DOHH2 (cell line): ENCODE measurements around the gene PCDH9.

ENCODE experiments used
- H3F3A ChIP-seq: fragments of 200-600 bp; sonication (generic), shearing (Covaris generic); 2 replicates; pipeline ENCODE4 v1.6.0; 2016; ENCODE audit warnings: antibody characterized with exemption, mild to moderate bottlenecking; ENCODE audit not compliant: control insufficient read depth, insufficient read depth
- H3K27ac ChIP-seq: fragments of 200-600 bp; sonication (generic); 2 replicates; pipeline ENCODE4 v1.5.1; 2014; ENCODE audit warnings: low read depth, mild to moderate bottlenecking, low read length, moderate library complexity
- H3K27me3 ChIP-seq: fragments of 200-600 bp; sonication (generic); 2 replicates; pipeline ENCODE4 v1.6.1; 2014; ENCODE audit warnings: mild to moderate bottlenecking, low read length, mixed read lengths; ENCODE audit not compliant: control insufficient read depth
- H3K36me3 ChIP-seq: fragments of 200-600 bp; sonication (generic); 2 replicates; pipeline ENCODE4 v1.6.1; 2014; ENCODE audit warnings: mild to moderate bottlenecking, low read length, moderate library complexity, mixed read lengths; ENCODE audit not compliant: control insufficient read depth
- H3K4me1 ChIP-seq: fragments of 200-600 bp; sonication (generic); 2 replicates; pipeline ENCODE4 v1.6.1; 2014; ENCODE audit warnings: mild to moderate bottlenecking, low read length, mixed read lengths; ENCODE audit not compliant: control insufficient read depth
- H3K4me2 ChIP-seq: fragments of 200-600 bp; sonication (generic); 2 replicates; pipeline ENCODE4 v1.6.0; 2014; ENCODE audit warnings: mild to moderate bottlenecking, low read length, moderate library complexity
- H3K4me3 ChIP-seq: fragments of 200-600 bp; sonication (generic); 2 replicates; pipeline ENCODE4 v1.5.1; 2014; ENCODE audit warnings: mild to moderate bottlenecking, low read length, mixed read lengths
- H3K79me2 ChIP-seq: fragments of 200-600 bp; sonication (generic); 2 replicates; pipeline ENCODE4 v1.6.1; 2014; ENCODE audit warnings: mild to moderate bottlenecking, low read length, mixed read lengths; ENCODE audit not compliant: control insufficient read depth
- H3K9me2 ChIP-seq: fragments of 200-600 bp; sonication (generic); replicated peaks from 2 replicates; pipeline ENCODE4 v1.6.1; 2014; ENCODE audit warnings: mild to moderate bottlenecking, low read length, mixed read lengths; ENCODE audit not compliant: control insufficient read depth
- H3K9me3 ChIP-seq: fragments of 200-600 bp; sonication (generic); 2 replicates; pipeline ENCODE4 v1.6.1; 2014; ENCODE audit warnings: antibody characterized with exemption, low read length, mixed read lengths; ENCODE audit not compliant: control insufficient read depth, insufficient read depth
- H4K20me1 ChIP-seq: fragments of 200-600 bp; sonication (generic); 2 replicates; pipeline ENCODE4 v1.6.0; 2014; ENCODE audit warnings: low read depth, mild to moderate bottlenecking, antibody characterized with exemption, low read length, moderate library complexity; ENCODE audit not compliant: control insufficient read depth, insufficient read depth
- CTCF ChIP-seq: fragments of 200-600 bp; sonication (generic); IDR thresholded peaks from one replicate; pipeline ENCODE4 v1.5.1; 2014; ENCODE audit warnings: antibody characterized with exemption, mild to moderate bottlenecking, low read depth, low read length; ENCODE audit not compliant: poor library complexity, severe bottlenecking
- EZH2phosphoT487 ChIP-seq: fragments of 200-600 bp; sonication (generic); IDR thresholded peaks from 2 replicates; pipeline ENCODE4 v1.6.1; 2017; ENCODE audit warnings: borderline replicate concordance, mild to moderate bottlenecking, antibody characterized with exemption, low read length, moderate library complexity, mixed read lengths

The PCDH9 gene

DNA sequence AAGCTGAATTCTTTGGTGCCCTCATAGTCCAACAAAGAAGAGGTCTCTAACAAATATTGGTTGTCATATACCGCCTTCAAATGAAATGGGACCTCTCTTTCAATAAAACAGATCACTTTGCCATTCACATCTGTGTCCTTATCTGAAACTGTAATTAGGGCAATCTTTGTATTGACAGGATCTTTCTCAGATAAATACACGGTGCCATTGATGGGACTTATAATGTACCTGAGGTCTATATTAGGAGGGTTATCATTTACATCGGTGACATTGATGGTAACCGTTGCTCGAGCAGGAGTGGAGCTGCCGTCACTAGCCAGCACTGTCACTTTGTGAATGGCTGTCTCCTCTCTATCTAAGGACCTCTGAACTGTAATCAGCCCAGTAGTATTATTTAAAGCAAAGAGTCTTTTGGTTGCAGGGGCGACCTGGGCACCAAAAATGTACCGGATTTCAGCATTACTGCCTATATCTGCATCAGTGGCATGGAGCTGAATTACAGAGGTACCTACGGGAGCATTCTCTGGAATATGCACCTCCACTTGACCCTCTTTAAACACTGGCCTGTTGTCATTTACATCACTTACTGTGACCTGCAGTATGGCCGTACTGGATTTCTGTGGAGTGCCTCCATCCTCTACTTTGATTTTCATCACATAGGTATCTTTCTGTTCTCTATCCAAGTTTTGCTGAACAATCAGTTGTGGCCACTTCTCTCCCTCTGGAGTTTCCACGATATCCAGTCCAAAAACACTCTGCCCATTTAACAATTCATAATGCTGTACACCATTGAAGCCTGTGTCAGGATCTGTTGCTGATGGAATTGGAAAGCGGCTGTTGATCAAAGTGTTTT, 2.8 kb downstream of the PCDH9 start:
- Histone ChIP-seq H3K27me3 (no peaks in the 10 kb centered on the region), H3K79me2 (peaks cover 39% of the 10 kb centered on the region), H4K20me1 (no peaks in the 10 kb centered on the region), H3K4me3 (peak overlapping the region; percentile 94), H3K9me3 (no peaks in the 10 kb centered on the region; the same call in 1 of the 2 replicates), H3K36me3 (peaks cover 7% of the 10 kb centered on the region), H3F3A (peaks cover 6% of the 10 kb centered on the region; the same call in 1 of the 2 replicates), H3K4me2 (peak overlapping the region; percentile 67), H3K27ac (no peak overlapping the region), H3K4me1 (peaks cover 53% of the 10 kb centered on the region), H3K9me2 (no peaks in the 10 kb centered on the region)
- no peak for TF ChIP-seq EZH2phosphoT487
- TF ChIP-seq CTCF: no peak

DNA sequence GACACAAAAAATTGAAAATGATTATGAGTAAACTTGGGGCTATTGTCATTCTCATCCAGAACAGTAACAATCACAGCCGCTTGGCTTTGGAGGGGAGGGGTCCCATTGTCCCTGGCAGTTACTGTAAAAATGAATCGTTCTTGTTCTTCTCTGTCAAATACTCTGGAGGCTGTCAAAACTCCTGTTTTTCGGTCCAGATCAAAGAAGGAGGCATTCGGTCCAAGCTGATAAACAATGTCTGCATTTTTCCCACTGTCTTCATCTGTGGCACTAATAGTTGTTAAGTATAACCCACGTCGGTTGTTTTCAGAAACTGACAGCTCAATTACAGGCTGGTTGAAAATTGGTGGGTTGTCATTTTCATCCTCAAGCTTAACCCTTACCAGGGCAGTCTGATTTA, 3.4 kb downstream of the PCDH9 start:
- H3K4me1 ChIP-seq: peaks cover 59% of the 10 kb centered on the region
- no peaks in the 10 kb centered on the region; the same call in 1 of the 2 replicates for H3K9me3 ChIP-seq
- no peaks in the 10 kb centered on the region for H3K9me2 ChIP-seq
- no peak overlapping the region for H3K4me3 ChIP-seq
- H3K79me2 ChIP-seq: peaks cover 42% of the 10 kb centered on the region
- H3F3A ChIP-seq: peaks cover 4% of the 10 kb centered on the region; the same call in 1 of the 2 replicates
- TF ChIP-seq CTCF (no peak), EZH2phosphoT487 (no peak)
- H3K36me3 ChIP-seq: peaks cover 10% of the 10 kb centered on the region
- no peak overlapping the region for H3K27ac ChIP-seq
- H4K20me1 ChIP-seq: no peaks in the 10 kb centered on the region
- peak overlapping the region; percentile 67; the same call in 1 of the 2 replicates for H3K4me2 ChIP-seq
- H3K27me3 ChIP-seq: no peaks in the 10 kb centered on the region

DNA sequence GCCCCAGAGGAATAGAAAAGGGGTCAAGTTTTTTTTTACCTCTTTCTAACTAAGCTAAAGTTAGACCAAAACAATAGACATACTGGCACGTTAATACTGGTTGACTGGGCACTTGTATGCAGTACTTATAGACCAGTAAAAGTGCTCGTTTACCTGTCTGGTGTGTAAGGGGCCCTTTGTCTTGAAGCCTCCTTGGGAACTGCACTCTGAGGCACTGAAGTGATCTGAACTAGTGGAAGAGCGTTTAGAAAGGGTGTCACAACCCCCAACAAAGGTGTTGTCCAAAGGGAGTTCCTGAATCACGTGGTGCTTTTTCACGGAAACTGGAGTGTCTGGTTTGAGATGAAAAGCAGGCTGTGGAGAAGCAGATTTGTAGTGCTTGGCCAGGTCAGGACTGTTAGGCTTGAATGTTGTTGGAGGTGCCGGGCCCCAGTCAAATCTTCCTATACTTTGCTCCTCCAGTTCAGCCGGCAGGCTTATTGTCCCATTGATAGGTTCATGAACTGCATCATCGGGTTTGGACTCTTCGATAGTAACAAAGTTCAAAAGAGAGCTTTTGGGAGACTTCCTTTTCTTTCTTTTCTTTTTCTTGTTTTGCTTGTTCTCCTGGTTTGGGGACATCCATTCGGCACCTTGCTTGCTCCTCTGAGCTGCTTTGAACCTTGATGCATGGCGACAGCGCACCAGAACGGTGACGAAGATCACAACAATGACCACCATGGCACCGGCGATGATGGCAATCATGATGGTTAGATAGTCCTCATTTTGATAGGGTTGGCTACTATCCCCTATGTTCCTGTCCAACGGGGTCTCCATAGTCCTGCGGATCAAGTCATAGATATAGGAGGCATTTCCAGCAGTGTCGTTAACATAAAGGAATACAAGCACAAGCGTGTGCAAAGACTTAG, 4.6 kb downstream of the PCDH9 start:
- Histone ChIP-seq H3K4me3 (no peak overlapping the region), H3K4me1 (peaks cover 60% of the 10 kb centered on the region), H3K9me2 (no peaks in the 10 kb centered on the region), H3F3A (no peaks in the 10 kb centered on the region), H3K27ac (no peak overlapping the region), H3K36me3 (peaks cover 12% of the 10 kb centered on the region), H3K79me2 (peaks cover 41% of the 10 kb centered on the region), H3K4me2 (peak overlapping the region; percentile 5; the same call in 1 of the 2 replicates), H4K20me1 (no peaks in the 10 kb centered on the region), H3K9me3 (no peaks in the 10 kb centered on the region; the same call in 1 of the 2 replicates), H3K27me3 (no peaks in the 10 kb centered on the region)
- no peak for TF ChIP-seq EZH2phosphoT487
- no peak for TF ChIP-seq CTCF
